ENCODE measurements around the gene SNX13. TPM values are rescaled to one million over a fixed set of nuclear protein-coding genes. Genes with fewer than 3 reads are reported as not detected.

The SNX13 gene
- total RNA-seq, 1 experiment from 2014 or later = 29.0 TPM

DNA sequence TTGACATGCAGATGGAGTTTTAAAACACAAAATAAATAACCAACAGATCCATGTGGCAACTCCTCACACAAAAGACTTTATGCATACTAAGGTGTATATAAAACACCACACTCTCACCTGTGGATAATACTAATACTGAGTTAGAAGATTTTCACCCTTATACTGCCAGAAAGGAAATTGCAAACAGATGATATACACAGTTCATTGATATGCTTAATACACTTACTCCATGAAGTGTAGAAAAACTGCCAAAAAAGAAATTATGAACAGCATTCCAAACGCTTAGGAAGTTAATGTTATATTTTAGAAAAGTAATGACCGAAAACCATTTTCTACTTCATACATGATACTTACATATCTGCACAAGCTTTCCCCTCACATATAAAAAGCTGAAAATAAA, 17.6 kb upstream of the SNX13 start:
- Histone ChIP-seq H2AK5ac (ENCODE audit: insufficient read length, low read length) (no peak overlapping the region), H2BK120ac (ENCODE audit: low read depth, low read length, poor library complexity, severe bottlenecking) (no peak overlapping the region), H3K9me3 (ENCODE audit: control insufficient read depth, low read depth, low read length) (no peaks in the 10 kb centered on the region), H3K9ac (ENCODE audit: extremely low read depth, insufficient read length, low read length) (no peak overlapping the region), H2BK12ac (ENCODE audit: insufficient read length, low read depth, low read length) (no peak overlapping the region), H3K14ac (ENCODE audit: insufficient read depth, low read length) (no peak overlapping the region), H3K79me2 (ENCODE audit: insufficient read depth, low read length) (no peaks in the 10 kb centered on the region), H2BK5ac (ENCODE audit: insufficient read length, low read length) (no peak overlapping the region), H4K8ac (replicated peaks; ENCODE audit: insufficient read length, low read depth, low read length) (no peak overlapping the region), H4K5ac (ENCODE audit: insufficient read length, low read depth, low read length) (no peak overlapping the region), H2BK20ac (ENCODE audit: low read depth, low read length, poor library complexity, severe bottlenecking) (no peak overlapping the region), H3K4me2 (ENCODE audit: insufficient read depth, insufficient read length, low read length) (no peak overlapping the region), H3K56ac (ENCODE audit: insufficient read length, low read depth, low read length) (no peak overlapping the region), H4K20me1 (ENCODE audit: control insufficient read depth, insufficient read depth, insufficient read length) (no peaks in the 10 kb centered on the region), H3K23ac (ENCODE audit: insufficient read length, low read depth, low read length) (no peak overlapping the region), H2AFZ (ENCODE audit: low read length) (no peak overlapping the region), H3K79me1 (ENCODE audit: insufficient read depth, low read depth, low read length, poor library complexity, severe bottlenecking) (no peaks in the 10 kb centered on the region), H3K23me2 (ENCODE audit: insufficient read length, low read depth, low read length, poor library complexity, severe bottlenecking) (no peaks in the 10 kb centered on the region), H3K18ac (ENCODE audit: insufficient read length, low read depth, low read length) (no peak overlapping the region), H3K4me1 (ENCODE audit: insufficient read depth, low read length) (no peaks in the 10 kb centered on the region), H2BK15ac (ENCODE audit: low read depth, low read length) (no peak overlapping the region), H4K91ac (ENCODE audit: insufficient read length, low read depth, low read length) (no peak overlapping the region), H3K27me3 (ENCODE audit: insufficient read depth, low read length) (no peaks in the 10 kb centered on the region), H3K4ac (ENCODE audit: low read depth, low read length) (no peak overlapping the region), H3T11ph (ENCODE audit: low read length) (no peak overlapping the region), H3K27ac (ENCODE audit: insufficient read length, low read depth, low read length) (no peak overlapping the region)
- Mint-ChIP-seq H3K4me3 (no peak overlapping the region), H3K27me3 (ENCODE audit: low read depth) (no peaks in the 10 kb centered on the region), H3K9me3 (no peaks in the 10 kb centered on the region), H3K4me1 (no peaks in the 10 kb centered on the region), H3K36me3 (ENCODE audit: insufficient read depth in 1 of 3, low read depth in 3 of 3) (no peaks in the 10 kb centered on the region), H3K27ac (no peak overlapping the region)
- TF ChIP-seq, protein P1, sequence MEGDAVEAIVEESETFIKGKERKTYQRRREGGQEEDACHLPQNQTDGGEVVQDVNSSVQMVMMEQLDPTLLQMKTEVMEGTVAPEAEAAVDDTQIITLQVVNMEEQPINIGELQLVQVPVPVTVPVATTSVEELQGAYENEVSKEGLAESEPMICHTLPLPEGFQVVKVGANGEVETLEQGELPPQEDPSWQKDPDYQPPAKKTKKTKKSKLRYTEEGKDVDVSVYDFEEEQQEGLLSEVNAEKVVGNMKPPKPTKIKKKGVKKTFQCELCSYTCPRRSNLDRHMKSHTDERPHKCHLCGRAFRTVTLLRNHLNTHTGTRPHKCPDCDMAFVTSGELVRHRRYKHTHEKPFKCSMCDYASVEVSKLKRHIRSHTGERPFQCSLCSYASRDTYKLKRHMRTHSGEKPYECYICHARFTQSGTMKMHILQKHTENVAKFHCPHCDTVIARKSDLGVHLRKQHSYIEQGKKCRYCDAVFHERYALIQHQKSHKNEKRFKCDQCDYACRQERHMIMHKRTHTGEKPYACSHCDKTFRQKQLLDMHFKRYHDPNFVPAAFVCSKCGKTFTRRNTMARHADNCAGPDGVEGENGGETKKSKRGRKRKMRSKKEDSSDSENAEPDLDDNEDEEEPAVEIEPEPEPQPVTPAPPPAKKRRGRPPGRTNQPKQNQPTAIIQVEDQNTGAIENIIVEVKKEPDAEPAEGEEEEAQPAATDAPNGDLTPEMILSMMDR (conservative IDR thresholded peaks at IDR 0.05) = no peak
- no peak for DNase-seq
- no CpG with 5 or more reads among the region's 2 CpGs for WGBS (ENCODE audit: extremely low coverage, insufficient read length, low lambda C conversion rate)
